Brain microvascular endothelial cell (primary cell): Measurements from ENCODE around the gene RPN2.

Source experiments
- DNase-seq: peaks from one replicate; pipeline ENCODE4 v3.0.0-alpha.2; 2020
- H3K27ac ChIP-seq: fragments of 250-450 bp; sonication (Bioruptor Pico); 2 replicates; pipeline ENCODE4 v1.5.1; 2020; ENCODE audit warnings: mild to moderate bottlenecking, moderate library complexity
- H3K27me3 ChIP-seq: fragments of 250-450 bp; sonication (Bioruptor Pico); replicated peaks from 2 replicates; pipeline ENCODE4 v1.5.1; 2020; ENCODE audit warnings: mild to moderate bottlenecking
- H3K36me3 ChIP-seq: fragments of 250-450 bp; sonication (Bioruptor Pico); replicated peaks from 2 replicates; pipeline ENCODE4 v1.5.1; 2020; ENCODE audit warnings: mild to moderate bottlenecking
- H3K4me3 ChIP-seq: 2 replicates; pipeline ENCODE4 v1.5.1; 2011; ENCODE audit warnings: low read depth, mild to moderate bottlenecking, control low read depth, low read length, moderate library complexity
- CTCF ChIP-seq: IDR thresholded peaks from 2 replicates; pipeline ENCODE4 v1.5.1; 2011; ENCODE audit warnings: low read depth, mild to moderate bottlenecking, moderate library complexity, low read length, control low read depth, inconsistent platforms; ENCODE audit errors: missing control alignments
- in situ Hi-C: cut with HindIII; loops from 2 replicates; pipeline ENCODE4 v1.10.0; 2017; ENCODE audit warnings: low sequenced_read_pairs, low pct_ligation_motif_present

Gene RPN2

GRCh38 chr20:37251825-37252477 is 72.8 kb downstream of the RPN2 start:
- no peak overlapping the region for H3K27ac ChIP-seq

GRCh38 chr20:37253087-37253486 is 74.0 kb downstream of the RPN2 start:
- in situ Hi-C loops: loop anchor here (25.0 kb wide), 1 partner anchor 284 kb away; the partner anchor contains the start of gene BLCAP

More at GRCh38 chr20:37251825-37252477, 72.8 kb downstream of the RPN2 start:
- DNase-seq: no peak
- H3K4me3 ChIP-seq: no peak overlapping the region
- no peaks in the 10 kb centered on the region for H3K27me3 ChIP-seq
- in situ Hi-C loops: loop anchor here (25.0 kb wide), 1 partner anchor 285 kb away; the partner anchor contains the start of gene BLCAP
- H3K36me3 ChIP-seq: no peaks in the 10 kb centered on the region
- no peak for TF ChIP-seq CTCF

GRCh38 chr20:37254114-37254878 is 75.2 kb downstream of the RPN2 start:
- no peak overlapping the region for H3K27ac ChIP-seq
- no peak for DNase-seq
- no peak overlapping the region for H3K4me3 ChIP-seq
- H3K36me3 ChIP-seq: no peaks in the 10 kb centered on the region
- in situ Hi-C loops: loop anchor here (25.0 kb wide), 1 partner anchor 283 kb away; the partner anchor contains the start of gene BLCAP
- TF ChIP-seq CTCF: no peak
- peaks cover 2% of the 10 kb centered on the region for H3K27me3 ChIP-seq

More at GRCh38 chr20:37253087-37253486, 74.0 kb downstream of the RPN2 start:
- TF ChIP-seq CTCF: no peak
- DNase-seq: no peak
- H3K4me3 ChIP-seq: no peak overlapping the region
- no peaks in the 10 kb centered on the region for H3K36me3 ChIP-seq
- peaks cover 2% of the 10 kb centered on the region for H3K27me3 ChIP-seq
- no peak overlapping the region for H3K27ac ChIP-seq

- Histone ChIP-seq H3K36me3 (no peaks in the 10 kb centered on the region), H3K27ac (no peak overlapping the region), H3K27me3 (peaks cover 5% of the 10 kb centered on the region), H3K4me3 (no peak overlapping the region)
- no peak for DNase-seq
- in situ Hi-C loops: loop anchor here (25.0 kb wide), 1 partner anchor 281 kb away; the partner anchor contains the start of gene BLCAP
- no peak for TF ChIP-seq CTCF
Observed at GRCh38 chr20:37256286-37256685, 77.2 kb downstream of the RPN2 start.

GRCh38 chr20:37257530-37257929 is 78.4 kb downstream of the RPN2 start:
- Histone ChIP-seq H3K36me3 (no peaks in the 10 kb centered on the region), H3K27me3 (peaks cover 5% of the 10 kb centered on the region), H3K27ac (no peak overlapping the region), H3K4me3 (no peak overlapping the region)
- no peak for TF ChIP-seq CTCF
- no peak for DNase-seq
- in situ Hi-C loops: loop anchor here (25.0 kb wide), 1 partner anchor 280 kb away; the partner anchor contains the start of gene BLCAP
